Astrocyte of the spinal cord (primary cell): Measurements from ENCODE around the gene PHLDB1.
"Not testable (repeated sequence)": the region's sequence is repeated elsewhere in the genome, so short reads cannot be mapped to it uniquely, and the experiment has no call there.

Experiments used
- DNase-seq: peaks from one replicate; pipeline ENCODE4 v3.0.0; 2011; ENCODE audit warnings: low read depth, low spot score
- H3K4me3 ChIP-seq: 2 replicates; pipeline ENCODE4 v1.5.1; 2011; ENCODE audit warnings: low read depth, mild to moderate bottlenecking, low read length, moderate library complexity
- in situ Hi-C: cut with HindIII; loops from 2 replicates; pipeline ENCODE4 v1.10.0; 2017; ENCODE audit warnings: low sequenced_read_pairs
- TF ChIP-seq, protein P1 (sequence below): IDR thresholded peaks from 2 replicates; pipeline ENCODE4 v1.5.1; 2012; ENCODE audit warnings: low read depth, mild to moderate bottlenecking, low read length, inconsistent platforms

The PHLDB1 gene

GRCh38 chr11:118682372-118682771, 75.0 kb downstream of the PHLDB1 start:
- H3K4me3 ChIP-seq = no peak overlapping the region
- no peak for DNase-seq
- in situ Hi-C loops = no loop called here
- TF ChIP-seq, protein P1, sequence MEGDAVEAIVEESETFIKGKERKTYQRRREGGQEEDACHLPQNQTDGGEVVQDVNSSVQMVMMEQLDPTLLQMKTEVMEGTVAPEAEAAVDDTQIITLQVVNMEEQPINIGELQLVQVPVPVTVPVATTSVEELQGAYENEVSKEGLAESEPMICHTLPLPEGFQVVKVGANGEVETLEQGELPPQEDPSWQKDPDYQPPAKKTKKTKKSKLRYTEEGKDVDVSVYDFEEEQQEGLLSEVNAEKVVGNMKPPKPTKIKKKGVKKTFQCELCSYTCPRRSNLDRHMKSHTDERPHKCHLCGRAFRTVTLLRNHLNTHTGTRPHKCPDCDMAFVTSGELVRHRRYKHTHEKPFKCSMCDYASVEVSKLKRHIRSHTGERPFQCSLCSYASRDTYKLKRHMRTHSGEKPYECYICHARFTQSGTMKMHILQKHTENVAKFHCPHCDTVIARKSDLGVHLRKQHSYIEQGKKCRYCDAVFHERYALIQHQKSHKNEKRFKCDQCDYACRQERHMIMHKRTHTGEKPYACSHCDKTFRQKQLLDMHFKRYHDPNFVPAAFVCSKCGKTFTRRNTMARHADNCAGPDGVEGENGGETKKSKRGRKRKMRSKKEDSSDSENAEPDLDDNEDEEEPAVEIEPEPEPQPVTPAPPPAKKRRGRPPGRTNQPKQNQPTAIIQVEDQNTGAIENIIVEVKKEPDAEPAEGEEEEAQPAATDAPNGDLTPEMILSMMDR = no peak

DNA sequence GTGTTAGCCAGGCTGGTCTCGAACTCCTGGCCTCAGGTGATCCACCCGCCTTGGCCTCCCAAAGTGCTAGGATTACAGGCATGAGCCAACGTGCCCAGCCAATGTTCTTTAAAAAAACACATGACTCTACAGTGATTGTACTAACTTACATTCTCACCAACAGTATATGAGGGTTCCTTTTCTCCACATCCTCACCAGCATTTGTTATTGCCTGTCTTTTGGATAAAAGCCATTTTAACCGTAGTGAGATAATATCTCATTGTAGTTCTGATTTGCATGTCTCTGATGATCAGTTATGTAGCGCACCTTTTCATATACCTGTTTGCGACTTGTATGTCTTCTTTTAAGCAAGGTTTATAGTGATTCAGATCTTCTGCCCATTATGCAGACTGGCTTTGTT, 75.5 kb downstream of the PHLDB1 start:
- H3K4me3 ChIP-seq, DNase-seq, in situ Hi-C loops: not testable (repeated sequence)

GRCh38 chr11:118684187-118684586, 76.8 kb downstream of the PHLDB1 start:
- no peak overlapping the region for H3K4me3 ChIP-seq
- TF ChIP-seq, protein P1 = no peak
- in situ Hi-C loops = no loop called here
- DNase-seq = no peak

GRCh38 chr11:118687906-118688305, 80.5 kb downstream of the PHLDB1 start:
- in situ Hi-C loops = no loop called here
- TF ChIP-seq, protein P1 = no peak
- H3K4me3 ChIP-seq = no peak overlapping the region
- no peak for DNase-seq

- DNase-seq = not testable (repeated sequence)
Measured at GRCh38 chr11:118688339-118688738, 80.9 kb downstream of the PHLDB1 start.

GRCh38 chr11:118688851-118689502, 81.6 kb downstream of the PHLDB1 start:
- in situ Hi-C loops = no loop called here
- TF ChIP-seq, protein P1 = no peak
- H3K4me3 ChIP-seq = no peak overlapping the region
- DNase-seq = no peak

More at GRCh38 chr11:118688339-118688738, 80.9 kb downstream of the PHLDB1 start:
- H3K4me3 ChIP-seq, in situ Hi-C loops: not testable (repeated sequence)

GRCh38 chr11:118689503-118689851, 82.1 kb downstream of the PHLDB1 start:
- H3K4me3 ChIP-seq = no peak overlapping the region
- DNase-seq = no peak
- in situ Hi-C loops = no loop called here
- TF ChIP-seq, protein P1 = no peak
